COLO829 (cell line): Measurements from ENCODE around the gene PLAAT3.
"Not testable (repeated sequence)": the region's sequence is repeated elsewhere in the genome, so short reads cannot be mapped to it uniquely, and the experiment has no call there.

ENCODE experiments used
- DNase-seq: peaks from one replicate; pipeline ENCODE4 v3.0.0; 2012; ENCODE audit warnings: low spot score

Gene PLAAT3

GRCh38 chr11:63537293-63538101 lies 76.7 kb downstream of the PLAAT3 start:
- DNase-seq: no peak

GRCh38 chr11:63536669-63537292 lies 77.5 kb downstream of the PLAAT3 start, which contains the start of gene PLAAT4:
PLAAT4 (plus strand) TSS chr11:63536808; CDS start chr11:63536869, 61 bp downstream.
- DNase-seq: peak; percentile 28

- no peak for DNase-seq
Observed at GRCh38 chr11:63535734-63536133, 78.5 kb downstream of the PLAAT3 start.

GRCh38 chr11:63534895-63535461 lies 79.3 kb downstream of the PLAAT3 start:
- DNase-seq: no peak

GRCh38 chr11:63534076-63534475 lies 80.2 kb downstream of the PLAAT3 start:
- no peak for DNase-seq

GRCh38 chr11:63532799-63533475 lies 81.3 kb downstream of the PLAAT3 start:
- no peak for DNase-seq

- no peak for DNase-seq
Observed at GRCh38 chr11:63532117-63532516, 82.1 kb downstream of the PLAAT3 start.

- DNase-seq: peak; percentile 66
Observed at GRCh38 chr11:63531074-63531792, 83.0 kb downstream of the PLAAT3 start.

- DNase-seq: no peak
Observed at GRCh38 chr11:63530021-63530420, 84.2 kb downstream of the PLAAT3 start.

GRCh38 chr11:63529373-63529772 lies 84.9 kb downstream of the PLAAT3 start:
- DNase-seq: not testable (repeated sequence)

GRCh38 chr11:63528729-63529278 lies 85.4 kb downstream of the PLAAT3 start:
- DNase-seq: not testable (repeated sequence)

GRCh38 chr11:63528156-63528555 lies 86.1 kb downstream of the PLAAT3 start:
- DNase-seq: not testable (repeated sequence)

GRCh38 chr11:63527667-63528066 lies 86.6 kb downstream of the PLAAT3 start:
- no peak for DNase-seq
